Esophagus muscularis mucosa (tissue), 4 donors: ENCODE data around the gene RBBP4. TPM values are rescaled to one million over a fixed set of nuclear protein-coding genes. Genes with fewer than 3 reads are reported as not detected.

Source experiments
- DNase-seq: peaks from one replicate; pipeline ENCODE4 v3.0.0-alpha.2; 2017; ENCODE audit errors: extremely low spot score
- H3K27ac ChIP-seq, 4 donors: fragments of 200-600 bp; sonication (generic); replicated peaks in 1 of 4; 1 replicate in 3 of 4; 2 replicates in 1 of 4; pipeline ENCODE4 v1.5.1; 2016 to 2019; ENCODE audit warnings: mild to moderate bottlenecking in 1 of 4
- H3K27me3 ChIP-seq, 4 donors: fragments of 200-600 bp; sonication (generic); one replicate each; pipeline versions ENCODE4 v1.5.1 to v1.6.0; 2016 to 2019
- H3K36me3 ChIP-seq, 4 donors: fragments of 200-600 bp; sonication (generic); one replicate each; pipeline ENCODE4 v1.5.1; 2016 to 2019
- H3K4me1 ChIP-seq, 4 donors: fragments of 200-600 bp; sonication (generic); one replicate each; pipeline ENCODE4 v1.5.1; 2016 to 2019
- H3K4me3 ChIP-seq, 4 donors: fragments of 200-600 bp; sonication (generic); 1 replicate in 2 of 4; 2 replicates in 2 of 4; pipeline ENCODE4 v1.5.1; 2016 to 2019; ENCODE audit warnings: mild to moderate bottlenecking in 4 of 4, moderate library complexity in 1 of 4
- H3K9me3 ChIP-seq, 4 donors: fragments of 200-600 bp; sonication (generic); 1 replicate in 3 of 4; 2 replicates in 1 of 4; pipeline ENCODE4 v1.5.1; 2016 to 2019
- CTCF ChIP-seq, 3 experiments: fragments of 200-600 bp in 2 of 3; fragments of 450-650 bp in 1 of 3; sonication (generic) in 2 of 3; IDR thresholded peaks; one replicate each; pipeline ENCODE4 v1.5.1; 2017 to 2019; ENCODE audit warnings: antibody characterized with exemption in 3 of 3, mild to moderate bottlenecking in 2 of 3, moderate library complexity in 1 of 3
- EP300 ChIP-seq: sonication (generic); formaldehyde crosslinking; IDR thresholded peaks from one replicate; pipeline ENCODE4 v1.6.1; 2017; ENCODE audit warnings: antibody characterized with exemption
- POLR2A ChIP-seq: fragments of 450-650 bp; IDR thresholded peaks from one replicate; pipeline ENCODE4 v1.6.1; 2017; ENCODE audit warnings: antibody characterized with exemption, moderate library complexity, mild to moderate bottlenecking, low read depth
- POLR2AphosphoS5 ChIP-seq, 2 donors: sonication (generic); formaldehyde crosslinking; IDR thresholded peaks; one replicate each; pipeline ENCODE4 v1.6.1; 2017; ENCODE audit warnings: antibody characterized with exemption in 2 of 2
- WGBS: methylation state at CpG from one replicate; pipeline ENCODE4 v1.1.5; 2018; 5-methylcytosine and 5-hydroxymethylcytosine counted together
- intact Hi-C: fragments of 100-400 bp; cut with DNase I; formaldehyde crosslinking; loops from one replicate; pipeline ENCODE4 v1.15.1; 2023
- total RNA-seq, 4 donors: library from RNA; depleted of rRNA; stranded (reverse); fragments of >200 nt; gene quantifications; one replicate each; pipeline versions ENCODE4 v1.1.0 to v1.2.1, GENCODE V29; 2016

Gene RBBP4
- total RNA-seq, 4 donors from 2014 or later, result 83.0 to 98.8 (median 92.2) TPM

GRCh38 chr1:32611859-32612188 lies 39.2 kb upstream of the RBBP4 start:
- Histone ChIP-seq H3K36me3 (peaks cover 0 to 3% (median 0%) of the 10 kb centered on the region in 4 donors), H3K4me1 (peaks cover 5 to 17% (median 16%) of the 10 kb centered on the region in 4 donors), H3K4me3 (peak overlapping the region; percentile 56 to 67 (median 57)), H3K27me3 (no peaks in the 10 kb centered on the region), H3K9me3 (no peaks in the 10 kb centered on the region), H3K27ac (peak overlapping the region in 2 of 4 donors; percentile 11 to 20)
- no peak for TF ChIP-seq EP300
- no peak for TF ChIP-seq POLR2A
- no peak for TF ChIP-seq CTCF (IDR thresholded peaks at IDR 0.05)
- TF ChIP-seq POLR2AphosphoS5 (IDR thresholded peaks at IDR 0.05), result no peak
- DNase-seq, result no peak
- 8% methylated on average over 12 of the region's 12 CpGs for WGBS
- intact Hi-C loops, result loop anchor here (10.0 kb wide), 2 partner anchors 87 to 167 kb away; no protein-coding TSS in a partner anchor

DNA sequence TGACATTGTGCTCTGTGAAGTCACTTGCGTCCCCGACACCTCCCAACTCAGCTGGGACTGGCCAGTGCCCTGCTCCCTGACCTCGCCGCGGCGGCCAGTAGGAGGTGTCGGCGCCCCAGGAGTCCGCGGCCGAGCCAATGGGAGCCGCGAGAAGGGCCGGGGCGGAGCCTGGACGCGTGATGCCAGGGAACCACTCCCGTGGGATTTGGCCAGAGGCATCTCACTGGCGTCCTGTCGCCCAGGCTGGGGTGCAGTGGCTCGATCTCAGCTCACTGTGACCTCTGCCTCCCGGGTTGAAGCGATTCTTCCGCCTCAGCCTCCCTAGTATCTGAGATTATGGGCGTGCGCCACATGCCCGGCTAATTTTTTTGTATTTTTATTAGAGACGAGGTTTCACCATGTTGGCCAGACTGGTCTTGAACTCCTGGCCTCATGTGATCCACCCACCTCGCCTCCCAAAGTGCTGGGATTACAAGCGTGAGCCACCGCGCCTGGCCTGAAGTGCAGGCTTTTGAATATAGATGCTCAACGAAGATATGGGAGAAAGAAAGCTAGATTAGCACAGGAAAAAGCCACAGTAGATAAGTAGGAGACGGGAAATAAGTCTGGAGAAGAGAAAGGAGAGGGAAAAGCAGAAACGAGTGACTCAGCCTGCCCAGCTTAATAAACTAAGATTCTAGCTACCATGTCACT lies 38.7 kb upstream of the RBBP4 start:
- WGBS, result 12% methylated on average over 31 of the region's 35 CpGs
- H3K4me3 ChIP-seq, result peak overlapping the region; percentile 56 to 67 (median 57)
- H3K4me1 ChIP-seq, result peaks cover 5 to 17% (median 16%) of the 10 kb centered on the region in 4 donors
- peak overlapping the region in 2 of 4 donors; percentile 11 to 20 for H3K27ac ChIP-seq
- intact Hi-C loops, result loop anchor here (10.0 kb wide), 2 partner anchors 88 to 168 kb away; no protein-coding TSS in a partner anchor
- no peaks in the 10 kb centered on the region for H3K9me3 ChIP-seq
- TF ChIP-seq CTCF (IDR thresholded peaks at IDR 0.05) (peak; percentile 35 to 47 (median 44)), EP300 (no peak), POLR2AphosphoS5 (IDR thresholded peaks at IDR 0.05) (peak; percentile 78 to 84)
- peak; percentile 93 for DNase-seq
- no peaks in the 10 kb centered on the region for H3K27me3 ChIP-seq
- no peaks in the 10 kb centered on the region for H3K36me3 ChIP-seq

DNA sequence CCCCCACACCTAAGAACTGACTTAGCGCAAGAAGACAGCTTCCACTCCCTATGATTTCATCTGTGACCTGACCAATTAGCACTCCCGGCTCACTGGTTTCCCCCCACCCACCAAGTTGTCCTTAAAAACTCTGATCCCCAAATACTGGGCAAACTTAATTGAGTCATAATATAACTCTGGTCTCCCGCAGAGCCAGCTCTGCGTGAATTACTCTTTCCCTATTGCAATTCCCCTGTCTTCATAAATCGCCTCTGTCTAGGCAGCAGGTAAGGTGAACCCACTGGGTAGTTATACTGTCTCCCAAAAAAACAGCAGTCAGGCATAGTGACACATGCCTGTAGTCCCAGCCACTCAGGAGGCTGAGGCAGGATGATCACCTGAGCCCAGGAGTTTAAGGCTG lies 37.5 kb upstream of the RBBP4 start:
- no peak for DNase-seq
- intact Hi-C loops, result loop anchor here (10.0 kb wide), 2 partner anchors 89 to 169 kb away; no protein-coding TSS in a partner anchor
- TF ChIP-seq CTCF (IDR thresholded peaks at IDR 0.05) (no peak), POLR2A (no peak), EP300 (no peak), POLR2AphosphoS5 (IDR thresholded peaks at IDR 0.05) (no peak)
- Histone ChIP-seq H3K4me3 (no peak overlapping the region), H3K27ac (no peak overlapping the region), H3K4me1 (peaks cover 5 to 17% (median 16%) of the 10 kb centered on the region in 4 donors), H3K27me3 (no peaks in the 10 kb centered on the region), H3K9me3 (no peaks in the 10 kb centered on the region), H3K36me3 (no peaks in the 10 kb centered on the region)
- 92% methylated on average over 5 of the region's 5 CpGs for WGBS

- H3K4me1 ChIP-seq, result no peaks in the 10 kb centered on the region
- 97% methylated on average over 5 of the region's 5 CpGs for WGBS
- intact Hi-C loops, result loop anchor here (10.0 kb wide), 2 partner anchors 94 to 174 kb away; no protein-coding TSS in a partner anchor
- TF ChIP-seq POLR2A, result no peak
- TF ChIP-seq CTCF (IDR thresholded peaks at IDR 0.05), result no peak
- TF ChIP-seq POLR2AphosphoS5 (IDR thresholded peaks at IDR 0.05), result no peak
- TF ChIP-seq EP300, result no peak
- H3K36me3 ChIP-seq, result peaks cover 0 to 17% (median 10%) of the 10 kb centered on the region in 4 donors
- H3K4me3 ChIP-seq, result no peak overlapping the region
- H3K27me3 ChIP-seq, result no peaks in the 10 kb centered on the region
- no peak overlapping the region for H3K27ac ChIP-seq
- no peak for DNase-seq
- H3K9me3 ChIP-seq, result no peaks in the 10 kb centered on the region
These were observed 32.3 kb upstream of the RBBP4 start for GRCh38 chr1:32618673-32619221.
